K562 (cell line): ENCODE data around the gene FXYD1. TPM values are rescaled to one million over a fixed set of nuclear protein-coding genes. Genes with fewer than 3 reads are reported as not detected.
A peak's percentile ranks its signal among the peaks of the same experiment; 100 is the strongest.

ENCODE experiments used
- ATAC-seq: fragments of 200-7000 bp; cut with Tn5 transposase; 3 replicates; pipeline ENCODE4 v1.9.1; 2020; ENCODE audit warnings: moderate library complexity
- BruUV-seq: library from RNA; stranded (reverse); fragments of 400-500 nt; replicated peaks from 2 replicates; lab custom pipeline; 2021; lab: Mats Ljungman, UMichigan
- CTCF ChIA-PET: fragments of 300-600 bp; formaldehyde crosslinking; extraction: SDS; loops from one replicate; lab custom pipeline; 2021; ENCODE audit warnings: low intra/inter-chr PET ratio; lab: Yijun Ruan, JAX
- POLR2A ChIA-PET: fragments of 300-600, 350-650 bp; sonication (Branson Sonifier 250); formaldehyde crosslinking; extraction: SDS; loops from one replicate; lab custom pipeline; 2021; ENCODE audit warnings: antibody characterized with exemption, inconsistent platforms; lab: Yijun Ruan, JAX
- DNase-seq, 4 experiments: peaks; one replicate each; pipeline versions ENCODE4 v3.0.0 to v3.0.0-alpha.2; 2011 to 2018; ENCODE audit warnings: low spot score in 3 of 4, mixed read lengths in 3 of 4; ENCODE audit errors: extremely low read depth in 1 of 4
- FAIRE-seq: peaks from 2 replicates; lab custom pipeline; 2011; peaks lifted over from hg19 to GRCh38; lab: Jason Lieb, UNC
- H2AFZ ChIP-seq: 2 replicates; pipeline ENCODE4 v1.6.0; 2011; ENCODE audit warnings: low read depth, low read length, control low read depth, inconsistent platforms
- H3K27ac ChIP-seq: fragments of 200-600 bp; 3 replicates; pipeline ENCODE4 v1.8.0; 2011; ENCODE audit warnings: low read depth, mild to moderate bottlenecking, control low read depth, inconsistent platforms, low read length, moderate library complexity, mixed read lengths; ENCODE audit errors: extremely low read depth
- H3K27me3 ChIP-seq, 2 experiments: fragments of 300-600 bp in 1 of 2; 2 replicates in 1 of 2; 3 replicates in 1 of 2; pipeline versions ENCODE4 v1.6.0 to v1.8.0; 2011; ENCODE audit warnings: inconsistent platforms in 2 of 2, low read length in 2 of 2, mild to moderate bottlenecking in 1 of 2, mixed read lengths in 1 of 2, moderate library complexity in 1 of 2; ENCODE audit not compliant: control insufficient read depth in 2 of 2, insufficient read depth in 2 of 2
- H3K36me3 ChIP-seq: fragments of 300-600 bp; 3 replicates; pipeline ENCODE4 v1.8.0; 2011; ENCODE audit warnings: mild to moderate bottlenecking, low read length, inconsistent platforms; ENCODE audit not compliant: control insufficient read depth, insufficient read depth
- H3K4me1 ChIP-seq, 2 experiments: fragments of 200-600 bp in 1 of 2; replicated peaks in 1 of 2; 2 replicates in 1 of 2; 3 replicates in 1 of 2; pipeline versions ENCODE4 v1.5.1 to v1.8.0; 2011; ENCODE audit warnings: inconsistent platforms in 2 of 2, low read length in 2 of 2, mild to moderate bottlenecking in 1 of 2, mixed read lengths in 1 of 2, moderate library complexity in 1 of 2; ENCODE audit not compliant: control insufficient read depth in 2 of 2, insufficient read depth in 2 of 2
- H3K4me2 ChIP-seq: 2 replicates; pipeline ENCODE4 v1.6.1; 2011; ENCODE audit warnings: low read length, control low read depth, inconsistent platforms, mixed read lengths; ENCODE audit not compliant: insufficient read depth
- H3K4me3 ChIP-seq: fragments of 200-600 bp; sonication (generic), shearing (Covaris generic); 2 replicates; pipeline ENCODE4 v1.5.1; 2016; ENCODE audit warnings: control low read depth, inconsistent platforms
- H3K79me2 ChIP-seq: fragments of 200-600 bp; 3 replicates; pipeline ENCODE4 v1.8.0; 2011; ENCODE audit warnings: low read length, inconsistent platforms; ENCODE audit not compliant: control insufficient read depth, insufficient read depth
- H3K9ac ChIP-seq, 2 experiments: 2 replicates each; pipeline versions ENCODE4 v1.6.0 to v1.6.1; 2011; ENCODE audit warnings: low read depth in 2 of 2, low read length in 2 of 2, control low read depth in 1 of 2, inconsistent platforms in 1 of 2, mild to moderate bottlenecking in 1 of 2, mixed read lengths in 1 of 2; ENCODE audit not compliant: insufficient read depth in 1 of 2
- H3K9me1 ChIP-seq: one replicate; pipeline ENCODE4 v1.6.0; 2011; ENCODE audit warnings: inconsistent platforms, mild to moderate bottlenecking, low read length, moderate library complexity; ENCODE audit not compliant: control insufficient read depth, insufficient read depth
- H3K9me3 ChIP-seq: replicated peaks from 2 replicates; pipeline ENCODE4 v1.5.1; 2011; ENCODE audit warnings: low read depth, low read length, inconsistent platforms; ENCODE audit not compliant: control insufficient read depth, insufficient read depth
- H4K20me1 ChIP-seq: replicated peaks from 2 replicates; pipeline ENCODE4 v1.6.1; 2011; ENCODE audit warnings: low read length, inconsistent platforms, mixed read lengths; ENCODE audit not compliant: control insufficient read depth, insufficient read depth
- HMG20B ChIP-seq: fragments of 250-450 bp; sonication (Bioruptor Pico); IDR thresholded peaks from 2 replicates; pipeline ENCODE4 v1.5.0; 2021; ENCODE audit warnings: mild to moderate bottlenecking
- LEF1 ChIP-seq: fragments of 450-650 bp; IDR thresholded peaks from 2 replicates; pipeline ENCODE4 v1.6.1; 2016; ENCODE audit warnings: mild to moderate bottlenecking
- MECOM ChIP-seq: fragments of 250-450 bp; sonication (Bioruptor Pico); IDR thresholded peaks from 2 replicates; pipeline ENCODE4 v1.8.0; 2022; ENCODE audit warnings: inconsistent platforms
- MXI1 ChIP-seq: IDR thresholded peaks from 2 replicates; pipeline ENCODE4 v1.6.1; 2011; ENCODE audit warnings: low read depth, mild to moderate bottlenecking, improper control_type of control experiment, low read length
- NCOR1 ChIP-seq: fragments of 450-650 bp; IDR thresholded peaks from 2 replicates; pipeline ENCODE4 v1.6.1; 2016; ENCODE audit warnings: mild to moderate bottlenecking, moderate library complexity
- PHB ChIP-seq: fragments of 250-450 bp; sonication (Bioruptor Pico); IDR thresholded peaks from 2 replicates; pipeline ENCODE4 v1.5.0; 2021
- PREB ChIP-seq: sonication (generic); formaldehyde crosslinking; IDR thresholded peaks from 2 replicates; pipeline ENCODE4 v1.8.1; 2023; ENCODE audit warnings: mild to moderate bottlenecking, missing genetic modification reagents
- RBM25 ChIP-seq: fragments of 200-400 bp; formaldehyde crosslinking; IDR thresholded peaks from 2 replicates; pipeline ENCODE4 v1.6.1; 2018; ENCODE audit warnings: low read length, low read depth, moderate library complexity; ENCODE audit not compliant: severe bottlenecking
- TEAD4 ChIP-seq, 2 experiments: sonication (generic) in 1 of 2; formaldehyde crosslinking in 1 of 2; IDR thresholded peaks; 2 replicates each; pipeline versions ENCODE4 v1.6.1 to v1.8.0; 2012 to 2022; ENCODE audit warnings: borderline replicate concordance in 1 of 2, inconsistent platforms in 1 of 2, low read length in 1 of 2, mild to moderate bottlenecking in 1 of 2, missing genetic modification reagents in 1 of 2
- YBX1 ChIP-seq: fragments of 450-650 bp; IDR thresholded peaks from 2 replicates; pipeline ENCODE4 v1.7.1; 2016; ENCODE audit warnings: mild to moderate bottlenecking
- ZFP36 ChIP-seq: fragments of 150-350 bp; IDR thresholded peaks from 2 replicates; pipeline ENCODE4 v1.6.1; 2018; ENCODE audit warnings: low read length, low read depth; ENCODE audit not compliant: partially characterized antibody
- ZFX ChIP-seq: sonication (generic); formaldehyde crosslinking; IDR thresholded peaks from 2 replicates; pipeline ENCODE4 v1.8.0; 2022; ENCODE audit warnings: mild to moderate bottlenecking, missing genetic modification reagents, moderate library complexity
- ZNF311 ChIP-seq: fragments of 250-450 bp; sonication (Bioruptor Pico); IDR thresholded peaks from 2 replicates; pipeline ENCODE4 v1.4.0; 2020; ENCODE audit warnings: mild to moderate bottlenecking, moderate library complexity
- ZNF785 ChIP-seq: fragments of 250-450 bp; sonication (Bioruptor Pico); IDR thresholded peaks from 2 replicates; pipeline ENCODE4 v1.4.0; 2020; ENCODE audit warnings: mild to moderate bottlenecking
- WGBS: fragments of 100-300 bp; shearing (Covaris generic); methylation state at CpG from one replicate; pipeline ENCODE4 v1.1.6; 2016; ENCODE audit warnings: low coverage, mixed read lengths; ENCODE audit not compliant: insufficient coverage; ENCODE audit errors: missing lambda C conversion rate; 5-methylcytosine and 5-hydroxymethylcytosine counted together
- in situ Hi-C: fragments of 300-500 bp; cut with MboI; formaldehyde crosslinking; loops from 4 replicates; pipeline ENCODE4 v1.15.0; 2018; ENCODE audit warnings: inconsistent platforms, mixed read lengths
- intact Hi-C: fragments of 100-400 bp; cut with micrococcal nuclease; formaldehyde crosslinking; loops from 2 replicates; pipeline ENCODE4 v1.14.2; 2022
- polyA plus RNA-seq, 8 experiments: library from polyadenylated mRNA; depleted of rRNA in 4 of 8; stranded (reverse) in 5 of 8; unstranded in 3 of 8; fragments of >200 nt; fragmentation: Nextera tagmentation in 2 of 8; fragmentation: Illumina TruSeq in 1 of 8; extraction: Ambion mirVana in 2 of 8; extraction: Trizol in 1 of 8; gene quantifications; 2 replicates each; pipeline versions ENCODE4 v1.2.1 to v1.2.3, GENCODE V29; 2011 to 2014; ENCODE audit warnings: inconsistent platforms in 1 of 8, missing spikeins in 1 of 8
- total RNA-seq, 7 experiments: library from RNA; depleted of rRNA in 6 of 7; stranded (reverse); fragments of >200 nt in 6 of 7; fragmentation: Illumina TruSeq in 2 of 7; extraction: Trizol in 2 of 7; gene quantifications; 2 replicates each; pipeline versions ENCODE4 v1.2.1 to v1.2.3, GENCODE V29; 2011 to 2021; ENCODE audit warnings: low replicate concordance in 1 of 7
- TF ChIP-seq, protein P1 (sequence below): fragments of 250-450 bp; sonication (Bioruptor Pico); IDR thresholded peaks from 2 replicates; pipeline ENCODE4 v1.6.1; 2021; ENCODE audit warnings: mild to moderate bottlenecking
- TF ChIP-seq, protein P2 (sequence below): sonication (generic); formaldehyde crosslinking; IDR thresholded peaks from 2 replicates; pipeline ENCODE4 v1.8.0; 2022; ENCODE audit warnings: mild to moderate bottlenecking, missing genetic modification reagents
- TF ChIP-seq, protein P3 (sequence below): sonication (generic); formaldehyde crosslinking; IDR thresholded peaks from 2 replicates; pipeline ENCODE4 v1.8.1; 2022; ENCODE audit warnings: missing genetic modification reagents

Gene FXYD1
- total and polyA plus RNA-seq, 9 of the 15 experiments (the other 6 are each of a cell fraction or from before 2014, with no cell fraction given), result 0.40 to 3.2 (median 1.8) TPM; not detected in 3

GRCh38 chr19:35177377-35178274 is 39.0 kb downstream of the FXYD1 start (continued):
- TF ChIP-seq RBM25 (peak; percentile 68), PHB (CRISPR knock-in tag) (no peak), LEF1 (peak; percentile 19; the same call in 1 of the 2 replicates), ZFP36 (peak; percentile 76), TEAD4 (IDR thresholded peaks at IDR 0.05; ENCODE audit: low read length) (0 out of 2 replicates have a peak, but pooled peaks have one; percentile 10), TEAD4 (CRISPR knock-in tag; IDR thresholded peaks at IDR 0.05; ENCODE audit: borderline replicate concordance) (no peak), NCOR1 (no peak)

DNA sequence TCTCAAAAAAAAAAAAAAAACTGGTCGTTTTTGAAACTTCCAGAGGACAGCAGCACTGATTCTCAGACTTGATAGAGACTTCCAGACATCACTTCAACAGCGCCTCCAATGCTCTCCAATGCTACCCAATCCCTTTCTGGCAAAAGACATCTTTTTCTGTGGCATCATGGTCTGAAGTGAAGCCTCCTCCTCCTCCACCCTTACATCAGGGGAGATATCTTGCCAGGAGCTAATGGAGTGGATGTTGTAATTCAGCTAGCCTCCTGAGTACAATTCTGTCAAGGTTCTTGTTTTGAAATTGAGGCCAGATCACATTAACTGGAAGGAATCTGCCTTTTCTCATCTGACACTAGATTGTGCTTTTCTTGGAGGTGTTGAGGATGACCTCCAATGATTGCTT is 40.1 kb downstream of the FXYD1 start:
- H3K4me1 ChIP-seq, result peaks cover 3 to 7% of the 10 kb centered on the region in 2 experiments; a peak in 2 of 5 replicates
- BruUV-seq, result no TSS peak
- no peaks in the 10 kb centered on the region for H3K27me3 ChIP-seq
- no peaks in the 10 kb centered on the region for H3K9me1 ChIP-seq
- H4K20me1 ChIP-seq, result no peaks in the 10 kb centered on the region
- intact Hi-C loops, result no loop called here
- H3K9ac ChIP-seq, result no peak overlapping the region
- H3K4me3 ChIP-seq, result no peak overlapping the region
- DNase-seq (no peak), ATAC-seq (no peak), FAIRE-seq (no peak)
- in situ Hi-C loops, result no loop called here
- 35% methylated on average over 2 of the region's 2 CpGs for WGBS
- ChIA-PET CTCF (no interaction called here), POLR2A (interaction anchor here (0.7 to 0.9 kb wide), 2 partner anchors 9 to 238 kb away, joined by 3 to 4 read pairs; no protein-coding TSS in a partner anchor)
- H3K79me2 ChIP-seq, result no peaks in the 10 kb centered on the region
- H2AFZ ChIP-seq, result no peak overlapping the region
- H3K9me3 ChIP-seq, result 0 out of 2 replicates have a peak, but pooled peaks cover 10% of the 10 kb centered on the region
- no peak overlapping the region for H3K27ac ChIP-seq
- H3K36me3 ChIP-seq, result no peaks in the 10 kb centered on the region
- no peak overlapping the region for H3K4me2 ChIP-seq
- no peak for TF ChIP-seq HMG20B (CRISPR knock-in tag)
- TF ChIP-seq, protein P1, sequence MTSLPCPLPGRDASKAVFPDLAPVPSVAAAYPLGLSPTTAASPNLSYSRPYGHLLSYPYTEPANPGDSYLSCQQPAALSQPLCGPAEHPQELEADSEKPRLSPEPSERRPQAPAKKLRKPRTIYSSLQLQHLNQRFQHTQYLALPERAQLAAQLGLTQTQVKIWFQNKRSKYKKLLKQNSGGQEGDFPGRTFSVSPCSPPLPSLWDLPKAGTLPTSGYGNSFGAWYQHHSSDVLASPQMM, result no peak
- no peak for TF ChIP-seq ZFX (CRISPR knock-in tag)
- TF ChIP-seq, protein P2, sequence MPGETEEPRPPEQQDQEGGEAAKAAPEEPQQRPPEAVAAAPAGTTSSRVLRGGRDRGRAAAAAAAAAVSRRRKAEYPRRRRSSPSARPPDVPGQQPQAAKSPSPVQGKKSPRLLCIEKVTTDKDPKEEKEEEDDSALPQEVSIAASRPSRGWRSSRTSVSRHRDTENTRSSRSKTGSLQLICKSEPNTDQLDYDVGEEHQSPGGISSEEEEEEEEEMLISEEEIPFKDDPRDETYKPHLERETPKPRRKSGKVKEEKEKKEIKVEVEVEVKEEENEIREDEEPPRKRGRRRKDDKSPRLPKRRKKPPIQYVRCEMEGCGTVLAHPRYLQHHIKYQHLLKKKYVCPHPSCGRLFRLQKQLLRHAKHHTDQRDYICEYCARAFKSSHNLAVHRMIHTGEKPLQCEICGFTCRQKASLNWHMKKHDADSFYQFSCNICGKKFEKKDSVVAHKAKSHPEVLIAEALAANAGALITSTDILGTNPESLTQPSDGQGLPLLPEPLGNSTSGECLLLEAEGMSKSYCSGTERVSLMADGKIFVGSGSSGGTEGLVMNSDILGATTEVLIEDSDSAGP, result no peak
- no peak for TF ChIP-seq MECOM (CRISPR knock-in tag)
- TF ChIP-seq MXI1, result no peak
- no peak for TF ChIP-seq ZNF785 (CRISPR knock-in tag)
- TF ChIP-seq ZNF311, result no peak
- TF ChIP-seq YBX1, result no peak
- no peak for TF ChIP-seq PREB (CRISPR knock-in tag)
- TF ChIP-seq, protein P3, sequence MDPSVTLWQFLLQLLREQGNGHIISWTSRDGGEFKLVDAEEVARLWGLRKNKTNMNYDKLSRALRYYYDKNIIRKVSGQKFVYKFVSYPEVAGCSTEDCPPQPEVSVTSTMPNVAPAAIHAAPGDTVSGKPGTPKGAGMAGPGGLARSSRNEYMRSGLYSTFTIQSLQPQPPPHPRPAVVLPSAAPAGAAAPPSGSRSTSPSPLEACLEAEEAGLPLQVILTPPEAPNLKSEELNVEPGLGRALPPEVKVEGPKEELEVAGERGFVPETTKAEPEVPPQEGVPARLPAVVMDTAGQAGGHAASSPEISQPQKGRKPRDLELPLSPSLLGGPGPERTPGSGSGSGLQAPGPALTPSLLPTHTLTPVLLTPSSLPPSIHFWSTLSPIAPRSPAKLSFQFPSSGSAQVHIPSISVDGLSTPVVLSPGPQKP, result no peak
